ENCODE results near the gene LDB2.

The LDB2 gene

GRCh38 chr4:16462656-16463055 lies 435.8 kb downstream of the LDB2 start:
- no peak for DNase-seq

GRCh38 chr4:16461362-16461761 lies 437.1 kb downstream of the LDB2 start:
- DNase-seq, result no peak

GRCh38 chr4:16457944-16458343 lies 440.5 kb downstream of the LDB2 start:
- DNase-seq, result no peak

Data from NCI-H2171 (cell line).